Measurements from ENCODE around the gene CCL20. TPM values are rescaled to one million over a fixed set of nuclear protein-coding genes. Genes with fewer than 3 reads are reported as not detected.
A peak's percentile ranks its signal among the peaks of the same experiment; 100 is the strongest.

The CCL20 gene
- total and polyA plus RNA-seq, 2 of the 13 experiments (the other 11 are each of a cell fraction or from before 2014, with no cell fraction given), result 223 to 903 TPM

- TF ChIP-seq PAXIP1 (CRISPR knock-in tag; conservative IDR thresholded peaks at IDR 0.05), result peak; percentile 77
- TF ChIP-seq PITX1 (CRISPR knock-in tag; IDR thresholded peaks at IDR 0.05), result 0 out of 2 replicates have a peak, but pooled peaks have one; percentile 17
- TF ChIP-seq NFKBIZ (CRISPR knock-in tag; IDR thresholded peaks at IDR 0.05), result 0 out of 2 replicates have a peak, but pooled peaks have one; percentile 31
- peak; percentile 38; the same call in 1 of the 2 replicates for TF ChIP-seq IRF2 (CRISPR knock-in tag; IDR thresholded peaks at IDR 0.05)
- no peak for TF ChIP-seq FOXP1 (IDR thresholded peaks at IDR 0.05)
- TF ChIP-seq FOXP1 (CRISPR knock-in tag; IDR thresholded peaks at IDR 0.05), result peak; percentile 22; the same call in 1 of the 2 replicates
- peak; percentile 68; the same call in 1 of the 2 replicates for TF ChIP-seq GATAD2A (CRISPR knock-in tag; IDR thresholded peaks at IDR 0.05)
- peak; percentile 26; the same call in 1 of the 2 replicates for TF ChIP-seq THAP11 (CRISPR knock-in tag; IDR thresholded peaks at IDR 0.05)
- 0 out of 2 replicates have a peak, but pooled peaks have one; percentile 34 for TF ChIP-seq ZNF264 (CRISPR knock-in tag; IDR thresholded peaks at IDR 0.05)
- no peak for TF ChIP-seq TSC22D2 (CRISPR knock-in tag; IDR thresholded peaks at IDR 0.05; ENCODE audit: borderline replicate concordance)
- TF ChIP-seq RARA (CRISPR knock-in tag; IDR thresholded peaks at IDR 0.05), result peak; percentile 56
- TF ChIP-seq ZMYM2 (CRISPR knock-in tag; IDR thresholded peaks at IDR 0.05), result 0 out of 2 replicates have a peak, but pooled peaks have one; percentile 44
- no peak for TF ChIP-seq PRDM15 (CRISPR knock-in tag; IDR thresholded peaks at IDR 0.05)
- no peak for TF ChIP-seq ZNF629 (CRISPR knock-in tag; conservative IDR thresholded peaks at IDR 0.05)
- TF ChIP-seq ESRRA (CRISPR knock-in tag; IDR thresholded peaks at IDR 0.05; ENCODE audit: low read depth), result peak; percentile 61; the same call in 1 of the 2 replicates
- no peak for TF ChIP-seq ZNF597 (CRISPR knock-in tag; IDR thresholded peaks at IDR 0.05)
- 0 out of 2 replicates have a peak, but pooled peaks have one; percentile 40 for TF ChIP-seq ZNF709 (CRISPR knock-in tag; IDR thresholded peaks at IDR 0.05)
- TF ChIP-seq EHMT2 (IDR thresholded peaks at IDR 0.05; ENCODE audit: borderline replicate concordance, low read depth, low read length), result peak; percentile 75; the same call in 1 of the 2 replicates
- peak; percentile 85 for TF ChIP-seq ARID5B (CRISPR knock-in tag; IDR thresholded peaks at IDR 0.05)
These were observed 14.9 kb downstream of the CCL20 start (continued) for GRCh38 chr2:227828477-227828912.
